ENCODE measurements around the gene CYB561A3.

GRCh38 chr11:61349189-61349751, 12.4 kb downstream of the CYB561A3 start:
- TF ChIP-seq CTCF (IDR thresholded peaks at IDR 0.05) (no peak), EP300 (IDR thresholded peaks at IDR 0.05) (no peak), POLR2AphosphoS5 (IDR thresholded peaks at IDR 0.05) (no peak), POLR2A (IDR thresholded peaks at IDR 0.05) (no peak)

Measured in stomach (tissue), 4 donors.